Measurements from ENCODE around the gene PKN2.

- no peak for TF ChIP-seq POLR2AphosphoS5 (IDR thresholded peaks at IDR 0.05; ENCODE audit: borderline replicate concordance, low read depth, low read length)
- no peak for TF ChIP-seq EZH2 (IDR thresholded peaks at IDR 0.05)
- no peak for TF ChIP-seq FOXP2 (optimal IDR thresholded peaks at IDR 0.05; ENCODE audit: control extremely low read depth, extremely low read length, insufficient read depth)
These were observed 46.1 kb downstream of the PKN2 start for GRCh38 chr1:88730132-88730675.

Measured in SK-N-MC (cell line).